GM12878 (cell line): ENCODE measurements around the gene IFITM2. TPM values are rescaled to one million over a fixed set of nuclear protein-coding genes. Genes with fewer than 3 reads are reported as not detected.

Source experiments
- ATAC-seq: fragments of 200-7000 bp; cut with Tn5 transposase; 3 replicates; pipeline ENCODE4 v1.9.1; 2020; ENCODE audit warnings: mild to moderate bottlenecking, moderate library complexity
- BruUV-seq: library from RNA; stranded (reverse); fragments of 400-500 nt; replicated peaks from 2 replicates; lab custom pipeline; 2021; lab: Mats Ljungman, UMichigan
- CTCF ChIA-PET: fragments of 300-600 bp; sonication (Branson Sonifier 250); formaldehyde crosslinking; extraction: SDS; loops from one replicate; lab custom pipeline; 2021; ENCODE audit warnings: inconsistent platforms; lab: Yijun Ruan, JAX
- POLR2A ChIA-PET: fragments of 350-600 bp; formaldehyde crosslinking; extraction: SDS; loops from one replicate; lab custom pipeline; 2021; ENCODE audit warnings: inconsistent platforms; lab: Charles Lee
- RAD21 ChIA-PET: fragments of 300-600 bp; sonication (Branson Sonifier 250); formaldehyde crosslinking; loops from one replicate; lab custom pipeline; 2023; ENCODE audit warnings: antibody characterized with exemption; ENCODE audit not compliant: unreplicated experiment; lab: Charles Lee
- SMC1A ChIA-PET: fragments of 300-600 bp; sonication (Branson Sonifier 250); formaldehyde crosslinking; loops from one replicate; lab custom pipeline; 2023; ENCODE audit not compliant: unreplicated experiment, uncharacterized antibody; lab: Charles Lee
- DNase-seq: peaks from one replicate; pipeline ENCODE4 v3.0.0-alpha.2; 2011; ENCODE audit warnings: low read depth, low spot score
- FAIRE-seq: peaks from 3 replicates; lab custom pipeline; 2011; peaks lifted over from hg19 to GRCh38; lab: Jason Lieb, UNC
- H2AFZ ChIP-seq: 2 replicates; pipeline ENCODE4 v1.6.0; 2011; ENCODE audit warnings: low read depth, low read length, control low read depth; ENCODE audit not compliant: control insufficient read depth
- H3K27ac ChIP-seq: 2 replicates; pipeline ENCODE4 v1.5.1; 2011; ENCODE audit warnings: control low read depth; ENCODE audit not compliant: control insufficient read depth, insufficient read depth
- H3K27me3 ChIP-seq, 2 experiments: replicated peaks in 1 of 2; 2 replicates each; pipeline versions ENCODE4 v1.6.0 to v1.6.1; 2011; ENCODE audit warnings: low read length in 1 of 2; ENCODE audit not compliant: control insufficient read depth in 2 of 2, insufficient read depth in 2 of 2
- H3K36me3 ChIP-seq, 2 experiments: 2 replicates each; pipeline ENCODE4 v1.5.1; 2011; ENCODE audit warnings: low read length in 1 of 2; ENCODE audit not compliant: control insufficient read depth in 2 of 2, insufficient read depth in 2 of 2
- H3K4me1 ChIP-seq: 2 replicates; pipeline ENCODE4 v1.6.1; 2011; ENCODE audit warnings: mild to moderate bottlenecking, low read length, moderate library complexity, mixed read lengths; ENCODE audit not compliant: control insufficient read depth, insufficient read depth
- H3K4me2 ChIP-seq: 2 replicates; pipeline ENCODE4 v1.6.0; 2011; ENCODE audit warnings: control low read depth; ENCODE audit not compliant: control insufficient read depth, insufficient read depth
- H3K4me3 ChIP-seq: fragments of 200-600 bp; sonication (generic); 2 replicates; pipeline ENCODE4 v1.5.1; 2016
- H3K79me2 ChIP-seq: 2 replicates; pipeline ENCODE4 v1.6.0; 2011; ENCODE audit warnings: low read length; ENCODE audit not compliant: control insufficient read depth, insufficient read depth
- H3K9ac ChIP-seq: 2 replicates; pipeline ENCODE4 v1.8.0; 2011; ENCODE audit warnings: low read length, control low read depth, mixed read lengths; ENCODE audit not compliant: control insufficient read depth, insufficient read depth
- H3K9me3 ChIP-seq: replicated peaks from 3 replicates; pipeline ENCODE4 v1.5.1; 2011; ENCODE audit warnings: mild to moderate bottlenecking, low read length; ENCODE audit not compliant: control insufficient read depth, insufficient read depth
- H4K20me1 ChIP-seq: 2 replicates; pipeline ENCODE4 v1.6.0; 2011; ENCODE audit not compliant: control insufficient read depth, insufficient read depth
- CREB1 ChIP-seq: IDR thresholded peaks from 2 replicates; pipeline ENCODE4 v1.6.1; 2012; ENCODE audit warnings: low read depth, mild to moderate bottlenecking, inconsistent platforms
- GABPA ChIP-seq: IDR thresholded peaks from 2 replicates; pipeline ENCODE4 v1.6.1; 2014; ENCODE audit warnings: antibody characterized with exemption, low read depth, mild to moderate bottlenecking, inconsistent platforms
- JUNB ChIP-seq: IDR thresholded peaks from 2 replicates; pipeline ENCODE4 v1.6.1; 2016; ENCODE audit warnings: antibody characterized with exemption, mild to moderate bottlenecking
- MXI1 ChIP-seq: fragments of 150-350 bp; IDR thresholded peaks from 2 replicates; pipeline ENCODE4 v1.6.1; 2011; ENCODE audit warnings: low read depth, mild to moderate bottlenecking, inconsistent platforms, low read length, improper control_type of control experiment
- POLR2AphosphoS2 ChIP-seq: IDR thresholded peaks from 2 replicates; pipeline ENCODE4 v1.6.1; 2011; ENCODE audit warnings: low read depth, mild to moderate bottlenecking, low read length, improper control_type of control experiment, moderate library complexity
- STAT1 ChIP-seq: fragments of 450-650 bp; conservative IDR thresholded peaks from 2 replicates; pipeline ENCODE4 v1.6.1; 2014; ENCODE audit warnings: antibody characterized with exemption, mild to moderate bottlenecking
- TAF1 ChIP-seq: IDR thresholded peaks from 2 replicates; pipeline ENCODE4 v1.6.1; 2011; ENCODE audit warnings: mild to moderate bottlenecking, low read depth, low read length, borderline replicate concordance
- TCF7 ChIP-seq: IDR thresholded peaks from 2 replicates; pipeline ENCODE4 v1.6.1; 2014; ENCODE audit warnings: antibody characterized with exemption, borderline replicate concordance
- ZNF384 ChIP-seq: IDR thresholded peaks from 2 replicates; pipeline ENCODE4 v1.6.1; 2012; ENCODE audit warnings: low read depth, mild to moderate bottlenecking, low read length, improper control_type of control experiment, borderline replicate concordance
- WGBS: methylation state at CpG from one replicate; pipeline ENCODE4 v1.1.6; 2016; ENCODE audit warnings: low lambda C conversion rate; ENCODE audit not compliant: insufficient replicate concordance, insufficient coverage; ENCODE audit errors: missing lambda C conversion rate; 5-methylcytosine and 5-hydroxymethylcytosine counted together
- in situ Hi-C: fragments of 300-500 bp; cut with MboI; formaldehyde crosslinking; loops from 9 replicates; pipeline ENCODE4 v1.14.3; 2018; ENCODE audit warnings: mixed read lengths
- intact Hi-C: fragments of 100-400 bp; cut with micrococcal nuclease; formaldehyde crosslinking; loops from one replicate; pipeline ENCODE4 v1.14.2; 2022; ENCODE audit not compliant: unreplicated experiment
- polyA plus RNA-seq, 11 experiments: library from polyadenylated mRNA; depleted of rRNA in 4 of 11; unstranded in 6 of 11; stranded (reverse) in 5 of 11; fragments of >200 nt; fragmentation: Nextera tagmentation in 4 of 11; fragmentation: Illumina TruSeq in 1 of 11; extraction: Ambion mirVana in 4 of 11; extraction: Trizol in 1 of 11; gene quantifications; 1 replicate in 1 of 11; 2 replicates in 10 of 11; pipeline versions ENCODE4 v1.2.1 to v1.2.3, GENCODE V29; 2011 to 2016; ENCODE audit warnings: inconsistent platforms in 2 of 11, missing spikeins in 2 of 11, low read depth in 1 of 11
- total RNA-seq, 4 experiments: library from RNA; depleted of rRNA in 3 of 4; stranded (reverse); fragments of >200 nt in 3 of 4; fragmentation: Illumina TruSeq in 1 of 4; extraction: Trizol in 1 of 4; gene quantifications; 2 replicates each; pipeline versions ENCODE4 v1.2.1 to v1.2.3, GENCODE V29; 2013 to 2021
- TF ChIP-seq, protein P1 (sequence below): IDR thresholded peaks from 2 replicates; pipeline ENCODE4 v1.6.1; 2012; ENCODE audit warnings: low read depth, low read length, improper control_type of control experiment
- TF ChIP-seq, protein P2 (sequence below), 3 experiments: IDR thresholded peaks in 2 of 3; conservative IDR thresholded peaks in 1 of 3; 2 replicates each; pipeline ENCODE4 v1.5.1; 2011; ENCODE audit warnings: low read depth in 3 of 3, low read length in 3 of 3, mild to moderate bottlenecking in 3 of 3, control low read depth in 2 of 3, moderate library complexity in 2 of 3, inconsistent platforms in 1 of 3, mixed read lengths in 1 of 3; ENCODE audit not compliant: control insufficient read depth in 2 of 3, insufficient read depth in 1 of 3; ENCODE audit errors: extremely low read depth in 1 of 3
- TF ChIP-seq, protein P3 (sequence below): fragments of 450-650 bp; IDR thresholded peaks from 2 replicates; pipeline ENCODE4 v1.6.1; 2017; ENCODE audit warnings: antibody characterized with exemption, mild to moderate bottlenecking, moderate library complexity
- TF ChIP-seq, protein P4 (sequence below): fragments of 450-650 bp; IDR thresholded peaks from 2 replicates; pipeline ENCODE4 v1.6.1; 2017; ENCODE audit warnings: low read depth, mild to moderate bottlenecking, moderate library complexity
- TF ChIP-seq, protein P5 (sequence below): fragments of 450-650 bp; IDR thresholded peaks from 2 replicates; pipeline ENCODE4 v1.6.1; 2018; ENCODE audit warnings: mild to moderate bottlenecking, low read depth, moderate library complexity; ENCODE audit not compliant: partially characterized antibody

IFITM2 gene
- total and polyA plus RNA-seq, 10 of the 15 experiments (the other 5 are each of a cell fraction or from before 2014, with no cell fraction given) = 116 to 3,672 (median 724) TPM

DNA sequence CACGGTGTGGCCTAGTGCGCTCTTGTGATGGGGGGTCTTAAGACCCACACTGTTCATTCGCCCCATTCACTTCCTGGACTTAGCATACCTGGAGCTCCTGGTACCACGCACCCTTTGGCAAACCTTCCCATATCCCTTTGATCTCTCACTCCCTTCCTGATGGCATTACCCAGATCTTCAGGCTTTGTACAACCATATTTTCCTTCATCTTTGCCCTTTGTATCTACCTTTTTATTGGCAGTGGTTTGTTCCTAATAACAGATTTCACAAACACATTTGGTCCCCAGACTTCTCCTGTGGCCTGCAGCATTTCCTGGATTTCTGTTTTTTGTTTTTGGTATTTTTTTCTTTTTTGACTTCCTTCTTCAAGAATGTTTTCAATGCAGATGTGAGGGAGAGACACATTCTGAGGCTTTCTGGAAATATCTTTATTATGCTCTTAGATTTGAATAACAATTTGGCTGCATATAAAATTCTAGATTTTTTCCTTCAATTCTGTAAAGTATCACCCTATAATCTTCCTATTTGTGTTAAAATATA, 29.1 kb downstream of the IFITM2 start:
- ChIA-PET CTCF (no interaction called here), SMC1A (interaction anchor here (1.0 kb wide), 1 partner anchor 12 kb away, joined by 3 read pairs; no protein-coding TSS in a partner anchor), POLR2A (no interaction called here), RAD21 (no interaction called here)
- Histone ChIP-seq H2AFZ (peak overlapping the region; percentile 6; the same call in 1 of the 2 replicates), H4K20me1 (no peaks in the 10 kb centered on the region), H3K4me1 (peaks cover 3% of the 10 kb centered on the region), H3K79me2 (no peaks in the 10 kb centered on the region), H3K4me3 (no peak overlapping the region), H3K4me2 (no peak overlapping the region), H3K27ac (no peak overlapping the region), H3K36me3 (no peaks in the 10 kb centered on the region), H3K9me3 (peaks cover 3% of the 10 kb centered on the region; the same call in 2 of the 3 replicates), H3K27me3 (no peaks in the 10 kb centered on the region), H3K9ac (no peak overlapping the region)
- no peak for DNase-seq
- WGBS = 80% methylated on average over 4 of the region's 4 CpGs
- no peak for FAIRE-seq
- in situ Hi-C loops = no loop called here
- intact Hi-C loops = no loop called here
- TF ChIP-seq, protein P1, sequence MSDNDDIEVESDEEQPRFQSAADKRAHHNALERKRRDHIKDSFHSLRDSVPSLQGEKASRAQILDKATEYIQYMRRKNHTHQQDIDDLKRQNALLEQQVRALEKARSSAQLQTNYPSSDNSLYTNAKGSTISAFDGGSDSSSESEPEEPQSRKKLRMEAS = no peak
- TF ChIP-seq GABPA (no peak), JUNB (no peak), TAF1 (no peak), POLR2AphosphoS2 (no peak), MXI1 (no peak), CREB1 (no peak), TCF7 (no peak), ZNF384 (no peak), STAT1 (no peak)
- TF ChIP-seq, protein P2, sequence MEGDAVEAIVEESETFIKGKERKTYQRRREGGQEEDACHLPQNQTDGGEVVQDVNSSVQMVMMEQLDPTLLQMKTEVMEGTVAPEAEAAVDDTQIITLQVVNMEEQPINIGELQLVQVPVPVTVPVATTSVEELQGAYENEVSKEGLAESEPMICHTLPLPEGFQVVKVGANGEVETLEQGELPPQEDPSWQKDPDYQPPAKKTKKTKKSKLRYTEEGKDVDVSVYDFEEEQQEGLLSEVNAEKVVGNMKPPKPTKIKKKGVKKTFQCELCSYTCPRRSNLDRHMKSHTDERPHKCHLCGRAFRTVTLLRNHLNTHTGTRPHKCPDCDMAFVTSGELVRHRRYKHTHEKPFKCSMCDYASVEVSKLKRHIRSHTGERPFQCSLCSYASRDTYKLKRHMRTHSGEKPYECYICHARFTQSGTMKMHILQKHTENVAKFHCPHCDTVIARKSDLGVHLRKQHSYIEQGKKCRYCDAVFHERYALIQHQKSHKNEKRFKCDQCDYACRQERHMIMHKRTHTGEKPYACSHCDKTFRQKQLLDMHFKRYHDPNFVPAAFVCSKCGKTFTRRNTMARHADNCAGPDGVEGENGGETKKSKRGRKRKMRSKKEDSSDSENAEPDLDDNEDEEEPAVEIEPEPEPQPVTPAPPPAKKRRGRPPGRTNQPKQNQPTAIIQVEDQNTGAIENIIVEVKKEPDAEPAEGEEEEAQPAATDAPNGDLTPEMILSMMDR (IDR thresholded peaks at IDR 0.05 in 2 of 3, conservative IDR thresholded peaks at IDR 0.05 in 1 of 3; ENCODE audit: control insufficient read depth in 2 of 3, extremely low read depth in 1 of 3, insufficient read depth in 1 of 3, low read depth in 3 of 3, low read length in 3 of 3) = no peak
- TF ChIP-seq, protein P3, sequence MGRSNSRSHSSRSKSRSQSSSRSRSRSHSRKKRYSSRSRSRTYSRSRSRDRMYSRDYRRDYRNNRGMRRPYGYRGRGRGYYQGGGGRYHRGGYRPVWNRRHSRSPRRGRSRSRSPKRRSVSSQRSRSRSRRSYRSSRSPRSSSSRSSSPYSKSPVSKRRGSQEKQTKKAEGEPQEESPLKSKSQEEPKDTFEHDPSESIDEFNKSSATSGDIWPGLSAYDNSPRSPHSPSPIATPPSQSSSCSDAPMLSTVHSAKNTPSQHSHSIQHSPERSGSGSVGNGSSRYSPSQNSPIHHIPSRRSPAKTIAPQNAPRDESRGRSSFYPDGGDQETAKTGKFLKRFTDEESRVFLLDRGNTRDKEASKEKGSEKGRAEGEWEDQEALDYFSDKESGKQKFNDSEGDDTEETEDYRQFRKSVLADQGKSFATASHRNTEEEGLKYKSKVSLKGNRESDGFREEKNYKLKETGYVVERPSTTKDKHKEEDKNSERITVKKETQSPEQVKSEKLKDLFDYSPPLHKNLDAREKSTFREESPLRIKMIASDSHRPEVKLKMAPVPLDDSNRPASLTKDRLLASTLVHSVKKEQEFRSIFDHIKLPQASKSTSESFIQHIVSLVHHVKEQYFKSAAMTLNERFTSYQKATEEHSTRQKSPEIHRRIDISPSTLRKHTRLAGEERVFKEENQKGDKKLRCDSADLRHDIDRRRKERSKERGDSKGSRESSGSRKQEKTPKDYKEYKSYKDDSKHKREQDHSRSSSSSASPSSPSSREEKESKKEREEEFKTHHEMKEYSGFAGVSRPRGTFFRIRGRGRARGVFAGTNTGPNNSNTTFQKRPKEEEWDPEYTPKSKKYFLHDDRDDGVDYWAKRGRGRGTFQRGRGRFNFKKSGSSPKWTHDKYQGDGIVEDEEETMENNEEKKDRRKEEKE = no peak
- TF ChIP-seq, protein P4, sequence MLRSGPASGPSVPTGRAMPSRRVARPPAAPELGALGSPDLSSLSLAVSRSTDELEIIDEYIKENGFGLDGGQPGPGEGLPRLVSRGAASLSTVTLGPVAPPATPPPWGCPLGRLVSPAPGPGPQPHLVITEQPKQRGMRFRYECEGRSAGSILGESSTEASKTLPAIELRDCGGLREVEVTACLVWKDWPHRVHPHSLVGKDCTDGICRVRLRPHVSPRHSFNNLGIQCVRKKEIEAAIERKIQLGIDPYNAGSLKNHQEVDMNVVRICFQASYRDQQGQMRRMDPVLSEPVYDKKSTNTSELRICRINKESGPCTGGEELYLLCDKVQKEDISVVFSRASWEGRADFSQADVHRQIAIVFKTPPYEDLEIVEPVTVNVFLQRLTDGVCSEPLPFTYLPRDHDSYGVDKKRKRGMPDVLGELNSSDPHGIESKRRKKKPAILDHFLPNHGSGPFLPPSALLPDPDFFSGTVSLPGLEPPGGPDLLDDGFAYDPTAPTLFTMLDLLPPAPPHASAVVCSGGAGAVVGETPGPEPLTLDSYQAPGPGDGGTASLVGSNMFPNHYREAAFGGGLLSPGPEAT = no peak
- TF ChIP-seq, protein P5, sequence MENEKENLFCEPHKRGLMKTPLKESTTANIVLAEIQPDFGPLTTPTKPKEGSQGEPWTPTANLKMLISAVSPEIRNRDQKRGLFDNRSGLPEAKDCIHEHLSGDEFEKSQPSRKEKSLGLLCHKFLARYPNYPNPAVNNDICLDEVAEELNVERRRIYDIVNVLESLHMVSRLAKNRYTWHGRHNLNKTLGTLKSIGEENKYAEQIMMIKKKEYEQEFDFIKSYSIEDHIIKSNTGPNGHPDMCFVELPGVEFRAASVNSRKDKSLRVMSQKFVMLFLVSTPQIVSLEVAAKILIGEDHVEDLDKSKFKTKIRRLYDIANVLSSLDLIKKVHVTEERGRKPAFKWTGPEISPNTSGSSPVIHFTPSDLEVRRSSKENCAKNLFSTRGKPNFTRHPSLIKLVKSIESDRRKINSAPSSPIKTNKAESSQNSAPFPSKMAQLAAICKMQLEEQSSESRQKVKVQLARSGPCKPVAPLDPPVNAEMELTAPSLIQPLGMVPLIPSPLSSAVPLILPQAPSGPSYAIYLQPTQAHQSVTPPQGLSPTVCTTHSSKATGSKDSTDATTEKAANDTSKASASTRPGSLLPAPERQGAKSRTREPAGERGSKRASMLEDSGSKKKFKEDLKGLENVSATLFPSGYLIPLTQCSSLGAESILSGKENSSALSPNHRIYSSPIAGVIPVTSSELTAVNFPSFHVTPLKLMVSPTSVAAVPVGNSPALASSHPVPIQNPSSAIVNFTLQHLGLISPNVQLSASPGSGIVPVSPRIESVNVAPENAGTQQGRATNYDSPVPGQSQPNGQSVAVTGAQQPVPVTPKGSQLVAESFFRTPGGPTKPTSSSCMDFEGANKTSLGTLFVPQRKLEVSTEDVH = no peak
- no peak for ATAC-seq
- BruUV-seq = no TSS peak
